ENCODE measurements around the gene LKAAEAR1. TPM values are rescaled to one million over a fixed set of nuclear protein-coding genes. Genes with fewer than 3 reads are reported as not detected.

The LKAAEAR1 gene
- total RNA-seq, 3 donors from 2014 or later (not counting 1 experiment from before 2014, with no cell fraction given) = not detected

DNA sequence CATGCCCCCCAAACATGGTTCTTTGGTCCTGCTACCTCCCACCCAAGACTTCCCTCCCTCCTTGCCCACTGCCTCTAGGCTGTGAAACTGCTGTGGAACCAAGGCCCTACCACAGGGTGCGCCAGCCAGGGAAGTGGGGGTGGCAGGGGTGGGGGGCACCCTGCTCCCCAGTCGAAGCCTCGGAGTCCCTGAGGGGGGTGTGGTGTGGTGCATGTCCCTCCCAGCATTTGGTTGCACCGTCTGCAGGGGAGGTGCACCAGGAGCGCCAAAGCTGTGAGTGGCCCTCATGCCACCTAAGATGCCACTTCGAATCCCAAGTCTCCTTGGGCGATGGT, 6.7 kb downstream of the LKAAEAR1 start:
- H3K4me3 ChIP-seq (ENCODE audit: low read length) = peak overlapping the region; percentile 75
- peaks cover 55% of the 10 kb centered on the region for H3K4me1 ChIP-seq (ENCODE audit: control insufficient read depth, insufficient read depth, low read length)
- no peaks in the 10 kb centered on the region for H3K27me3 ChIP-seq (ENCODE audit: control insufficient read depth, insufficient read depth, low read length)
- intact Hi-C loops (cut with micrococcal nuclease) = no loop called here
- peaks cover 16 to 50% of the 10 kb centered on the region in 2 donors for H3K4me1 Mint-ChIP-seq
- TF ChIP-seq, protein P1, sequence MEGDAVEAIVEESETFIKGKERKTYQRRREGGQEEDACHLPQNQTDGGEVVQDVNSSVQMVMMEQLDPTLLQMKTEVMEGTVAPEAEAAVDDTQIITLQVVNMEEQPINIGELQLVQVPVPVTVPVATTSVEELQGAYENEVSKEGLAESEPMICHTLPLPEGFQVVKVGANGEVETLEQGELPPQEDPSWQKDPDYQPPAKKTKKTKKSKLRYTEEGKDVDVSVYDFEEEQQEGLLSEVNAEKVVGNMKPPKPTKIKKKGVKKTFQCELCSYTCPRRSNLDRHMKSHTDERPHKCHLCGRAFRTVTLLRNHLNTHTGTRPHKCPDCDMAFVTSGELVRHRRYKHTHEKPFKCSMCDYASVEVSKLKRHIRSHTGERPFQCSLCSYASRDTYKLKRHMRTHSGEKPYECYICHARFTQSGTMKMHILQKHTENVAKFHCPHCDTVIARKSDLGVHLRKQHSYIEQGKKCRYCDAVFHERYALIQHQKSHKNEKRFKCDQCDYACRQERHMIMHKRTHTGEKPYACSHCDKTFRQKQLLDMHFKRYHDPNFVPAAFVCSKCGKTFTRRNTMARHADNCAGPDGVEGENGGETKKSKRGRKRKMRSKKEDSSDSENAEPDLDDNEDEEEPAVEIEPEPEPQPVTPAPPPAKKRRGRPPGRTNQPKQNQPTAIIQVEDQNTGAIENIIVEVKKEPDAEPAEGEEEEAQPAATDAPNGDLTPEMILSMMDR (IDR thresholded peaks at IDR 0.05) = no peak
- H3K36me3 Mint-ChIP-seq = no peaks in the 10 kb centered on the region
- peak overlapping the region; percentile 69 for H3K27ac ChIP-seq (ENCODE audit: low read length)
- ATAC-seq (peak in 1 of 3 donors; percentile 0), DNase-seq (no peak)
- peaks cover 34% of the 10 kb centered on the region for H3K36me3 ChIP-seq (ENCODE audit: control insufficient read depth, insufficient read depth, low read length)
- no peaks in the 10 kb centered on the region for H3K9me3 Mint-ChIP-seq
- peak overlapping the region; percentile 82 to 92 for H3K27ac Mint-ChIP-seq
- WGBS (ENCODE audit: insufficient coverage) = 1% methylated on average over 7 of the region's 7 CpGs
- no peaks in the 10 kb centered on the region for H3K27me3 Mint-ChIP-seq (ENCODE audit: low read depth in 2 of 2)
- H3K9me3 ChIP-seq (ENCODE audit: control insufficient read depth, insufficient read depth, low read length) = no peaks in the 10 kb centered on the region
- peak overlapping the region; percentile 90 for H3K4me3 Mint-ChIP-seq

DNA sequence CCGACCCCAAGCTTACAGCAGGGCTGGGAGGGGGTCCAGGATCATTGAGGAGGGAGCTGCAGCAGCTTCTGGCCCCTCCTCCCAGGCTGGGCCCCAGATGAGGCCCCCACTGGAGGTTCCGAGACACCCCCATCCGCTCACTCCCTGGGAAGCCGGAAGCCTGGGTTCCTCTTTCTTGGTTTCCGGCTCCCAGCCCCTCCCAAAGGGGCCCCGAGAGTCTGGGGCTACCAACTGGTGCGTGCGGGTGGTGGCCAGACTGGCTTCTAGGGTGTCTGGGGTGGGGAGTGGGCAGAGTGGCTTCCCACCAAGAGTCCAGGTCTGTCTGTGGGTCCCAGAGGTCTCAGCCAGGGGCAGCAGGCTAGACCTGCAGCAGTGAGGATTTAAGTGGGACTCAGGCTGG, 7.1 kb downstream of the LKAAEAR1 start:
- Histone ChIP-seq H3K27me3 (ENCODE audit: control insufficient read depth, insufficient read depth, low read length) (no peaks in the 10 kb centered on the region), H3K36me3 (ENCODE audit: control insufficient read depth, insufficient read depth, low read length) (peaks cover 37% of the 10 kb centered on the region), H3K4me1 (ENCODE audit: control insufficient read depth, insufficient read depth, low read length) (peaks cover 51% of the 10 kb centered on the region), H3K9me3 (ENCODE audit: control insufficient read depth, insufficient read depth, low read length) (no peaks in the 10 kb centered on the region), H3K27ac (ENCODE audit: low read length) (peak overlapping the region; percentile 69), H3K4me3 (ENCODE audit: low read length) (peak overlapping the region; percentile 75)
- DNase-seq (peak in 1 of 2 donors; percentile 55), ATAC-seq (no peak)
- Mint-ChIP-seq H3K27ac (peak overlapping the region; percentile 41 to 92), H3K36me3 (no peaks in the 10 kb centered on the region), H3K9me3 (no peaks in the 10 kb centered on the region), H3K4me3 (peak overlapping the region; percentile 90), H3K27me3 (ENCODE audit: low read depth in 2 of 2) (no peaks in the 10 kb centered on the region), H3K4me1 (peaks cover 16 to 50% of the 10 kb centered on the region in 2 donors)
- intact Hi-C loops (cut with micrococcal nuclease) = no loop called here
- TF ChIP-seq, protein P1 (IDR thresholded peaks at IDR 0.05) = no peak
- WGBS (ENCODE audit: insufficient coverage) = 10% methylated on average over 8 of the region's 8 CpGs

DNA sequence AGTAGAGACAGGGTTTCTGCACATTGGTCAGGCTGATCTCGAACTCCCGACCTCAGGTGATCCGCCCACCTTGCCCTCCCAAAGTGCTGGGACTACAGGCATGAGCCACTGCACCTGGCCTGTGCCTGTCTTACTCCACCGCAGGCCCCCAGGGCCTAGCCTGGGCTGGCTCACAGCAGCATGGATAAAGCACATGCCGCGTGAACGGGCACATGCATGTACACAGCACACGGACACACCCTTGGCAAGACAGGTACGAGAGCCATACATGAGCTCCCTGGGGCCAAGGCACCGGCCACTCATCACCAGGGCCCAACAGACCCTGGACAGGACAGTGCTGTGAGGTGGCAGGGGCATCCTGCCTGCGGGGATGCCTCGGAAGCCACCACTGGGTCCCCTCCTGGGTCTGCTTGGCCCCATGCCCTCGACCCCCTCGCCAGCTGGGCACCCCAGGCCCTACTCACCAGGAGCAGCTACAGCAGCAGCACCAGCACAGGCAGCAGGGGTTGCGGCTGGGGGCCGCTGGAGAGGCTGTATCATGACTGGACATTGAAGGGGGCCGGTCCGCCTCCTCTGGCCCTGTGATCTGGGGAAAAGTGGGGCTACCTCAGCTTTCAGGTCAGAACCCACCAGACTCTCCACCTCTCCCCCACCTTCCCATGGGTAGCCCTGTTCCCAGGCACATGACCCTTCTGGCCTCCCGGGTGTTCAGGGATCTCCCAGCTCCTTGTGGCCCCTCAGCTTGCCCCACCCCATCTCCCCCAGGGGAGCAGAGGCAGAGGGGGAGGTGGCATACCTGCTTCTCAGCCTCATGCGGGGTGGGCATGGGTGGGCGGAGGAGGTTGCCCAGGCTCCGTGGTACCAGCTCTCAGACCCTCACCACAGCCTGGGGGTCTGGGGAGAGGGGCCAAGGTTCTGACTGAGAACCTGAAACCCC, 7.9 kb downstream of the LKAAEAR1 start:
- Histone ChIP-seq H3K4me1 (ENCODE audit: control insufficient read depth, insufficient read depth, low read length) (peaks cover 48% of the 10 kb centered on the region), H3K36me3 (ENCODE audit: control insufficient read depth, insufficient read depth, low read length) (peaks cover 43% of the 10 kb centered on the region), H3K27me3 (ENCODE audit: control insufficient read depth, insufficient read depth, low read length) (no peaks in the 10 kb centered on the region), H3K4me3 (ENCODE audit: low read length) (peak overlapping the region; percentile 75), H3K27ac (ENCODE audit: low read length) (peak overlapping the region; percentile 69), H3K9me3 (ENCODE audit: control insufficient read depth, insufficient read depth, low read length) (no peaks in the 10 kb centered on the region)
- no peak for ATAC-seq
- H3K4me1 Mint-ChIP-seq = peaks cover 11 to 43% of the 10 kb centered on the region in 2 donors
- TF ChIP-seq, protein P1 (IDR thresholded peaks at IDR 0.05) = no peak
- H3K4me3 Mint-ChIP-seq = no peak overlapping the region
- intact Hi-C loops (cut with micrococcal nuclease) = no loop called here
- no peaks in the 10 kb centered on the region for H3K36me3 Mint-ChIP-seq
- WGBS (ENCODE audit: insufficient coverage) = 88% methylated on average over 19 of the region's 22 CpGs
- peak overlapping the region; percentile 41 to 92 for H3K27ac Mint-ChIP-seq
- H3K27me3 Mint-ChIP-seq (ENCODE audit: low read depth in 2 of 2) = no peaks in the 10 kb centered on the region
- no peaks in the 10 kb centered on the region for H3K9me3 Mint-ChIP-seq
- no peak for DNase-seq

Measured in natural killer cell (primary cell).